Measurements from ENCODE around the gene ELP4.

The ELP4 gene

DNA sequence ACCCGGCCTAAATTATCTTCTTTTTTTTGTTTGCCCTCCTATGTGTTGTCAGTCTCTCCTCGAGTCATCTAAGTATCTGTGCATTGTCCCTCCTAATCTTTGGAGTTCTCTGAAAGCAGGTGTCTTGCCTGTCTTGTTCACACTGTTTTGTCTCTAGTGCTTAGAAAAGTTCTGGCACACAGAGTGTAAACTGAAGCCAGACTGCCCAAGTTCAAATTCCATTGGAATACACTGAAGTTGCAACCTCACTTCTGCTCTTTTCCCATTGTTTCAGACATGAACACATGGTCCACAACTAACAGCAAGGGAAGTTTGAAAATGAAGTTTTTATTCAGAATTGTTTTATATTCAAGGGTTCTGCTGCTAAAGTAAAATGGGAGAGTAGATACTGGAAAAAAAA, 262.8 kb downstream of the ELP4 start:
- TF ChIP-seq CTCF (IDR thresholded peaks at IDR 0.05; ENCODE audit: control insufficient read depth, extremely low read depth, insufficient read depth), result no peak
- no peak overlapping the region for H3K4me3 ChIP-seq (ENCODE audit: low read depth, low read length)
- no peak for DNase-seq (ENCODE audit: low read depth)

DNA sequence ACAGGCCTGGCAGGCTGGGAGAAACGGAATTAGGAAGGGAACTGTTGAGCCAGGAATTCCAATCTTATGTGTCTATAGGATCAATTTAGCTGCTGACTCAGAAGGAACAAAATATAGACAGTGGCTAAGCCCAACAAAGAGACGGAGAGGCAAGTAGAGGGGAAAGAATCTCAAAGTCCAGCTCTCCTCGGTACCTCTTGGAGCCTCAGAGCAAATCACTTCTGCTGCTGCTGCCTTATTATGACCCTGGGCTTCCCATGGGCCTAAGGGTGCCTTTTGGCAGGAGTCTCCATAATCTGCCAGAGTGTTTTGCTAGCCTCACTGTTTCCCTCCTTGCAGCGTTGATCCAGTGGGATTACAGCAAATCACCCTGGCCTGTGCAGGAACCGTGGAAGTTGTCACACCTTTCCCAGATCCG, 269.8 kb downstream of the ELP4 start:
- TF ChIP-seq CTCF (IDR thresholded peaks at IDR 0.05; ENCODE audit: control insufficient read depth, extremely low read depth, insufficient read depth), result no peak
- no peak overlapping the region for H3K4me3 ChIP-seq (ENCODE audit: low read depth, low read length)
- DNase-seq (ENCODE audit: low read depth), result no peak

DNA sequence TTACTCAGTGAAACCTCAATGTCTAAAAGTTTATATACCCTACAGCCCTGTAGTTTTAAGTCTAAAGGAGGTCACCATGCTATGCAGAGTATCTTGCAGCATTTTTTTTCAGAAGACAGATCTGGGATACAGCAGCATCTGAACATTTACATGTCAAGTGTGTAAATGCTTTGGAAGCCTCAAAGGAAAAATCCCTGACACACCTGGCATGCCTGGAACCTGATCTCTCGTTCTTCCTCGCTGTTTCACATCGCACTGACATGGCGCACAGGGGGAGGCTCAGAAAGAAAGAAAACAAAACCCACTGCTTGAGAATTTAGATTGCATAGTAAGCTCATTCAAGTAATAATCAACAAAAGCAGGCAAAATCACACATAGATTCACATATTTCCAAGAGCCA, 270.5 kb downstream of the ELP4 start:
- DNase-seq (ENCODE audit: low read depth), result no peak
- H3K4me3 ChIP-seq (ENCODE audit: low read depth, low read length), result no peak overlapping the region
- TF ChIP-seq CTCF (IDR thresholded peaks at IDR 0.05; ENCODE audit: control insufficient read depth, extremely low read depth, insufficient read depth), result no peak

DNA sequence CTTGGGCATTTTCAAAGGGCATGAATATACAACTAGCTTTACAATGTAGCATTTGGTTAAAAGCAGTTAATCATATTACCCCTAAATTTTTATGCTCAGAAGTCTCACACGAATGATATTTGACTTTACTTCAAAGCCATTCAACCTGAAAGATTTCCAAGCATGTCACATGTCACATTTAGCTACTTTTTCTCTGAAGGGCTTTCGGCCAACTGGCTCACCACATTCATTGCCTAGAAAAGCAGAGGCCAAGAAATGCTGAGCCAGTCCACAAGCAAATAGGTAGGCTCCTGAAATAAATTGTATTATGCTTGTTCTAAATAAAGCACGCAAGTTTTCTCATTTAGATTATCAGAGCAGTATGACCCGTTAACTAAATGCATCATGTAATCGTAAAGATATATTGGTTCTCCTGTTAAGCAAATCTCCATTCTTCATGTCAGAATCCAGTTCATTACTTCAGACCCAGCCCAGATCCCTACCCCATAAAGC, 271.0 kb downstream of the ELP4 start:
- no peak for DNase-seq (ENCODE audit: low read depth)
- H3K4me3 ChIP-seq (ENCODE audit: low read depth, low read length), result no peak overlapping the region
- no peak for TF ChIP-seq CTCF (IDR thresholded peaks at IDR 0.05; ENCODE audit: control insufficient read depth, extremely low read depth, insufficient read depth)

DNA sequence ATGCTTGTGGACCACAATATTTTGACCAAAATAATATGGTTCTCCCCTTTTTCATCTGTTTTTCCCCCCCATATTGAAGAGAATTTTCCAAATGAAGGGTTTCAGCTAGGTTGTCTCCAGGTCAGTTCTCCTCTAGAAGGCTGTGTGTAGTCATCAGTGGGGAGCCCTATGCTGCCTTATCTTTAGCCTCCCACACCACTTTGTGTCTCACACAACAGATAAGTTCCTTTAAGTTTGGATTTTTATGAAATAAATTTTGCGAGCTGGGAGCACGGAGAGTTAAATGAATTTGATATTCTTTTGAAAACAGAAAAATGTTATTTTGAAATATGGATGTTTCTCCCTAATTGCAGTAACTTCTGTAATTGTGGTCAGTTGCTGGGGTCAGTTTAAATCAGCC, 272.7 kb downstream of the ELP4 start:
- no peak for TF ChIP-seq CTCF (IDR thresholded peaks at IDR 0.05; ENCODE audit: control insufficient read depth, extremely low read depth, insufficient read depth)
- no peak for DNase-seq (ENCODE audit: low read depth)
- no peak overlapping the region for H3K4me3 ChIP-seq (ENCODE audit: low read depth, low read length)

GRCh38 chr11:31783252-31783651, 273.7 kb downstream of the ELP4 start:
- DNase-seq (ENCODE audit: low read depth), result no peak
- TF ChIP-seq CTCF (IDR thresholded peaks at IDR 0.05; ENCODE audit: control insufficient read depth, extremely low read depth, insufficient read depth), result no peak
- no peak overlapping the region for H3K4me3 ChIP-seq (ENCODE audit: low read depth, low read length)

DNA sequence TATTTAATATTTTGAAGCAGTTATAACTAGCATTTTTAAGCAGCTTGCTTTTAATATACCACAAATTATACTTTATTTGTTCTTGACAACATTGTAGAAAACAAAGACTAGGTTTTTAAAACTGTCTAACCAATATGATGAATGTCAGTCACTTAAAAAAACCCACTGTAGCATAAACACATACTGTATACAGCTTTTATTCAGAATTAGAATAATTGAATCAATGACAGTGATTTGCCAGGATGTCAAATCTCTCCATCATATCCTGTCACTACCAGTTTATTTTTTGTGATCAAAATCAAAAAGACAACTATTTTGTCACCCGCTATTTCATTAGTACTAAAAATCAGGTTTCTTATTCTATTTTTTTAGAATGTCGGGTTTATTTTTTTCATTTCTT, 275.0 kb downstream of the ELP4 start:
- no peak for DNase-seq (ENCODE audit: low read depth)
- no peak overlapping the region for H3K4me3 ChIP-seq (ENCODE audit: low read depth, low read length)
- no peak for TF ChIP-seq CTCF (IDR thresholded peaks at IDR 0.05; ENCODE audit: control insufficient read depth, extremely low read depth, insufficient read depth)
